Ishikawa (cell line): ENCODE data around the gene MAGOH.

Source experiments
- CREB1 ChIP-seq: IDR thresholded peaks from 2 replicates; pipeline ENCODE4 v1.6.1; 2012; ENCODE audit warnings: low read depth
- EGR1 ChIP-seq: IDR thresholded peaks from 2 replicates; pipeline ENCODE4 v1.6.1; 2012
- RAD21 ChIP-seq: IDR thresholded peaks from 2 replicates; pipeline ENCODE4 v1.6.1; 2012; ENCODE audit warnings: low read depth
- REST ChIP-seq: IDR thresholded peaks from 2 replicates; pipeline ENCODE4 v1.6.1; 2012; ENCODE audit warnings: low read depth, mild to moderate bottlenecking

GRCh38 chr1:53262000-53262399 lies 23.7 kb upstream of the MAGOH start:
- TF ChIP-seq REST, result no peak
- no peak for TF ChIP-seq EGR1
- no peak for TF ChIP-seq RAD21
- no peak for TF ChIP-seq CREB1
